ENCODE data around the gene CDKAL1. TPM values are rescaled to one million over a fixed set of nuclear protein-coding genes. Genes with fewer than 3 reads are reported as not detected.
A peak's percentile ranks its signal among the peaks of the same experiment; 100 is the strongest.

The CDKAL1 gene
- total and polyA plus RNA-seq, 10 of the 15 experiments (the other 5 are each of a cell fraction or from before 2014, with no cell fraction given), result 10.7 to 26.9 (median 17.3) TPM

DNA sequence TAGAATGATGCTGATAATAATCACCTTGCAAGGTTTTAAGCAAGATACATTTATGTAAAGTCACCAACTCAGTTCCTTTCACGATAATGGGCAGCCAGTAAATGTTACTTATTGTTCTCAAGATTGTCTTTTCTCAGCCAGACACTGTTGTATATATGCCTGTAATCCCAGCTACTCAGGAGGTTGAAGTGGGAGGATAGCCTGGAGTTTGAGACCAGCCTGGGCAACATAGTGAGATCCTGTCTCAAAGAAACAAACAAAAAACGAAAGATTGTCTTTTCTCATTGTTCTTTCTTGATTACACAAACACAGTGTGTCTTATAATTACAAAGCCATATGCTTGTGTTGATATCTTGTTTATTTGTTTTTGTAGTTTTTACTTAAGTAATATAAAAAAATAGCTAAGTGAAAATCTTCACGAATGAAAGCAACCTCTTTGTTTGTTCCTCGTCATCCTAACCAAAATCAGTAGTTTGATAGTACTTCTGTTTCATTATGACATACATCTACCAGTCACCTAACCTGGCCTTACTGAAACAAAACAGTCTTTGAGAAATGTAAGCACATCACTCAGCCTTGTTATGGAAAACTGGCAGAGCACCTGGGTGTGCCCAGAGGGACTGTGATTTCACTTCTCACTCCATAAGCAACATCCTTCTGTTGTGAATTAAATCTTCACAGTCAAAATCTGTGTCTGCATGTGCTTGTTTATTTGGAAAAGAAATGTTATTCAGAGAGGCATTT, 623.1 kb downstream of the CDKAL1 start:
- CTCF ChIA-PET, result interaction anchor here (0.6 to 1.6 kb wide), 7 partner anchors 10 to 592 kb away, joined by 3 to 5 read pairs (median 3); no protein-coding TSS in a partner anchor
- Histone ChIP-seq H4K20me1 (ENCODE audit: control insufficient read depth, insufficient read depth) (no peaks in the 10 kb centered on the region), H3K4me2 (ENCODE audit: control insufficient read depth, insufficient read depth) (peak overlapping the region; percentile 29; the same call in 1 of the 2 replicates), H3K4me1 (ENCODE audit: control insufficient read depth, insufficient read depth, low read length) (peaks cover 13% of the 10 kb centered on the region; the same call in 1 of the 2 replicates), H3K36me3 (ENCODE audit: control insufficient read depth in 2 of 2, insufficient read depth in 2 of 2, low read length in 1 of 2) (no peaks in the 10 kb centered on the region), H3K27ac (ENCODE audit: control insufficient read depth, insufficient read depth) (peak overlapping the region; percentile 54; the same call in 1 of the 2 replicates), H3K27me3 (replicated peaks in 1 of 2; ENCODE audit: control insufficient read depth in 2 of 2, insufficient read depth in 2 of 2, low read length in 1 of 2) (no peaks in the 10 kb centered on the region), H3K9ac (ENCODE audit: control insufficient read depth, insufficient read depth, low read length) (no peak overlapping the region), H3K9me3 (replicated peaks; ENCODE audit: control insufficient read depth, insufficient read depth, low read length) (no peaks in the 10 kb centered on the region), H3K4me3 (no peak overlapping the region), H2AFZ (ENCODE audit: control insufficient read depth, low read depth, low read length) (no peak overlapping the region), H3K79me2 (ENCODE audit: control insufficient read depth, insufficient read depth, low read length) (no peaks in the 10 kb centered on the region)
- intact Hi-C loops (cut with micrococcal nuclease; ENCODE audit: unreplicated experiment) (loop anchor here (1.0 to 10.0 kb wide), 3 partner anchors 153 to 593 kb away; no protein-coding TSS in a partner anchor), in situ Hi-C loops (cut with MboI) (no loop called here)
- DNase-seq (ENCODE audit: low read depth, low spot score) (peak; percentile 53), FAIRE-seq (peak; percentile 69), ATAC-seq (peak; percentile 86)
- WGBS (ENCODE audit: insufficient coverage, insufficient replicate concordance, low lambda C conversion rate, missing lambda C conversion rate), result 51% methylated on average over 4 of the region's 4 CpGs
- RAD21 ChIA-PET (ENCODE audit: unreplicated experiment), result interaction anchor here (0.6 to 2.5 kb wide), 13 partner anchors 13 to 594 kb away, joined by 3 to 10 read pairs (median 4); no protein-coding TSS in a partner anchor
- POLR2A ChIA-PET, result interaction anchor here (0.6 to 2.0 kb wide), 6 partner anchors 9 to 209 kb away, joined by 3 to 6 read pairs (median 4); no protein-coding TSS in a partner anchor
- SMC1A ChIA-PET (ENCODE audit: uncharacterized antibody, unreplicated experiment), result interaction anchor here (0.5 to 4.5 kb wide), 24 partner anchors 11 to 434 kb away, joined by 3 to 32 read pairs (median 5); no protein-coding TSS in a partner anchor
- BruUV-seq (replicated peaks), result no TSS peak
- TF ChIP-seq, protein P1, sequence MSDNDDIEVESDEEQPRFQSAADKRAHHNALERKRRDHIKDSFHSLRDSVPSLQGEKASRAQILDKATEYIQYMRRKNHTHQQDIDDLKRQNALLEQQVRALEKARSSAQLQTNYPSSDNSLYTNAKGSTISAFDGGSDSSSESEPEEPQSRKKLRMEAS (IDR thresholded peaks at IDR 0.05; ENCODE audit: low read depth, low read length), result no peak
- TF ChIP-seq EGR1 (IDR thresholded peaks at IDR 0.05; ENCODE audit: borderline replicate concordance in 1 of 2, low read depth in 2 of 2, low read length in 2 of 2), result no peak
- 0 out of 2 replicates have a peak, but pooled peaks have one; percentile 26 for TF ChIP-seq CREB1 (IDR thresholded peaks at IDR 0.05; ENCODE audit: low read depth)
- TF ChIP-seq, protein P2, sequence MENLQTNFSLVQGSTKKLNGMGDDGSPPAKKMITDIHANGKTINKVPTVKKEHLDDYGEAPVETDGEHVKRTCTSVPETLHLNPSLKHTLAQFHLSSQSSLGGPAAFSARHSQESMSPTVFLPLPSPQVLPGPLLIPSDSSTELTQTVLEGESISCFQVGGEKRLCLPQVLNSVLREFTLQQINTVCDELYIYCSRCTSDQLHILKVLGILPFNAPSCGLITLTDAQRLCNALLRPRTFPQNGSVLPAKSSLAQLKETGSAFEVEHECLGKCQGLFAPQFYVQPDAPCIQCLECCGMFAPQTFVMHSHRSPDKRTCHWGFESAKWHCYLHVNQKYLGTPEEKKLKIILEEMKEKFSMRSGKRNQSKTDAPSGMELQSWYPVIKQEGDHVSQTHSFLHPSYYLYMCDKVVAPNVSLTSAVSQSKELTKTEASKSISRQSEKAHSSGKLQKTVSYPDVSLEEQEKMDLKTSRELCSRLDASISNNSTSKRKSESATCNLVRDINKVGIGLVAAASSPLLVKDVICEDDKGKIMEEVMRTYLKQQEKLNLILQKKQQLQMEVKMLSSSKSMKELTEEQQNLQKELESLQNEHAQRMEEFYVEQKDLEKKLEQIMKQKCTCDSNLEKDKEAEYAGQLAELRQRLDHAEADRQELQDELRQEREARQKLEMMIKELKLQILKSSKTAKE (IDR thresholded peaks at IDR 0.05; ENCODE audit: low read depth, poor library complexity, severe bottlenecking), result peak; percentile 40
- TF ChIP-seq NFIC (IDR thresholded peaks at IDR 0.05; ENCODE audit: low read depth, low read length), result no peak
- TF ChIP-seq NRF1 (conservative IDR thresholded peaks at IDR 0.05; ENCODE audit: low read depth, low read length), result no peak
- no peak for TF ChIP-seq SIX5 (IDR thresholded peaks at IDR 0.05; ENCODE audit: low read depth, low read length, severe bottlenecking)
- 0 out of 2 replicates have a peak, but pooled peaks have one; percentile 16 for TF ChIP-seq CREM (IDR thresholded peaks at IDR 0.05; ENCODE audit: low read depth)
- TF ChIP-seq YY1 (IDR thresholded peaks at IDR 0.05; ENCODE audit: low read depth, low read length), result no peak
- peak; percentile 51; the same call in 1 of the 2 replicates for TF ChIP-seq IKZF1 (conservative IDR thresholded peaks at IDR 0.05)
- TF ChIP-seq JUND (IDR thresholded peaks at IDR 0.05; ENCODE audit: low read depth, low read length), result peak; percentile 28; the same call in 1 of the 2 replicates
- peak; percentile 73 to 80 for TF ChIP-seq IKZF2 (IDR thresholded peaks at IDR 0.05)
- peak; percentile 72 to 84; a peak in 3 of 4 replicates for TF ChIP-seq EP300 (IDR thresholded peaks at IDR 0.05; ENCODE audit: borderline replicate concordance in 1 of 2, control insufficient read depth in 1 of 2, low read depth in 2 of 2, low read length in 2 of 2)
- TF ChIP-seq NR2C2 (IDR thresholded peaks at IDR 0.05; ENCODE audit: borderline replicate concordance, control insufficient read depth, insufficient read length, low read depth), result no peak
- TF ChIP-seq MTA2 (IDR thresholded peaks at IDR 0.05; ENCODE audit: low read depth), result peak; percentile 49; the same call in 1 of the 2 replicates
- peak; percentile 57; the same call in 1 of the 2 replicates for TF ChIP-seq IRF4 (IDR thresholded peaks at IDR 0.05; ENCODE audit: low read depth, low read length)
- TF ChIP-seq NFYB (IDR thresholded peaks at IDR 0.05; ENCODE audit: insufficient read depth, low read depth, low read length), result no peak
- TF ChIP-seq ZNF384 (IDR thresholded peaks at IDR 0.05; ENCODE audit: borderline replicate concordance, low read depth, low read length), result peak; percentile 18; the same call in 1 of the 2 replicates
- no peak for TF ChIP-seq NFYA (IDR thresholded peaks at IDR 0.05; ENCODE audit: borderline replicate concordance, low read depth, low read length)
- TF ChIP-seq BCL11A (IDR thresholded peaks at IDR 0.05; ENCODE audit: low read depth, low read length), result 0 out of 2 replicates have a peak, but pooled peaks have one; percentile 23
- TF ChIP-seq STAT3 (IDR thresholded peaks at IDR 0.05; ENCODE audit: low read depth, low read length), result no peak
